Putamen (tissue), 1 donor: ENCODE results near the gene MTOR.
"Not testable (repeated sequence)": the region's sequence is repeated elsewhere in the genome, so short reads cannot be mapped to it uniquely, and the experiment has no call there.

Source experiments
- DNase-seq: peaks from one replicate; pipeline ENCODE4 v3.0.0-alpha.2; 2016; ENCODE audit warnings: low spot score

MTOR gene

GRCh38 chr1:11107599-11107998, 154.8 kb downstream of the MTOR start:
- DNase-seq, result no peak

- no peak for DNase-seq
Observed at GRCh38 chr1:11105586-11105985, 156.8 kb downstream of the MTOR start.

GRCh38 chr1:11101347-11101746, 161.0 kb downstream of the MTOR start:
- DNase-seq, result no peak

- DNase-seq, result not testable (repeated sequence)
Observed at GRCh38 chr1:11100806-11101205, 161.5 kb downstream of the MTOR start.

GRCh38 chr1:11100149-11100493, 162.2 kb downstream of the MTOR start:
- DNase-seq, result no peak

GRCh38 chr1:11099310-11100148, 162.8 kb downstream of the MTOR start, which contains the start of gene EXOSC10:
TSS of gene EXOSC10 (minus strand) at chr1:11099869. CDS start at chr1:11099831, 38 bp downstream.
- peak; percentile 90 for DNase-seq

- no peak for DNase-seq
Observed at GRCh38 chr1:11098931-11099309, 163.4 kb downstream of the MTOR start.

- DNase-seq, result not testable (repeated sequence)
Observed at GRCh38 chr1:11083784-11084183, 178.6 kb downstream of the MTOR start.

- DNase-seq, result no peak
Observed at GRCh38 chr1:11080931-11081330, 181.4 kb downstream of the MTOR start.

GRCh38 chr1:11078631-11079030, 183.7 kb downstream of the MTOR start:
- no peak for DNase-seq

- not testable (repeated sequence) for DNase-seq
Observed at GRCh38 chr1:11073398-11073797, 189.0 kb downstream of the MTOR start.

- no peak for DNase-seq
Observed at GRCh38 chr1:11072216-11072917, 190.0 kb downstream of the MTOR start.

GRCh38 chr1:11071463-11072215, 190.7 kb downstream of the MTOR start:
- DNase-seq, result no peak

- DNase-seq, result no peak
Observed at GRCh38 chr1:11070876-11071275, 191.5 kb downstream of the MTOR start.

- no peak for DNase-seq
Observed at GRCh38 chr1:11068600-11069473, 193.5 kb downstream of the MTOR start.

GRCh38 chr1:11067716-11068599, 194.4 kb downstream of the MTOR start:
- DNase-seq, result no peak

- no peak for DNase-seq
Observed at GRCh38 chr1:11065796-11066195, 196.6 kb downstream of the MTOR start.

- no peak for DNase-seq
Observed at GRCh38 chr1:11064942-11065341, 197.4 kb downstream of the MTOR start.

- not testable (repeated sequence) for DNase-seq
Observed at GRCh38 chr1:11063937-11064537, 198.3 kb downstream of the MTOR start.

- no peak for DNase-seq
Observed at GRCh38 chr1:11062965-11063401, 199.4 kb downstream of the MTOR start.
